Ecto neural progenitor cell (in vitro differentiated cells): Measurements from ENCODE around the gene LOXL1.

Experiments used
- DNase-seq: peaks from one replicate; pipeline ENCODE4 v3.0.0-alpha.2; 2018; ENCODE audit warnings: low spot score

Gene LOXL1

GRCh38 chr15:73994413-73994883 lies 68.2 kb downstream of the LOXL1 start, which contains the start of gene PML:
Gene PML (plus strand): TSS chr15:73994716. CDS start chr15:73994813, 97 bp downstream.
- peak; percentile 94 for DNase-seq

DNA sequence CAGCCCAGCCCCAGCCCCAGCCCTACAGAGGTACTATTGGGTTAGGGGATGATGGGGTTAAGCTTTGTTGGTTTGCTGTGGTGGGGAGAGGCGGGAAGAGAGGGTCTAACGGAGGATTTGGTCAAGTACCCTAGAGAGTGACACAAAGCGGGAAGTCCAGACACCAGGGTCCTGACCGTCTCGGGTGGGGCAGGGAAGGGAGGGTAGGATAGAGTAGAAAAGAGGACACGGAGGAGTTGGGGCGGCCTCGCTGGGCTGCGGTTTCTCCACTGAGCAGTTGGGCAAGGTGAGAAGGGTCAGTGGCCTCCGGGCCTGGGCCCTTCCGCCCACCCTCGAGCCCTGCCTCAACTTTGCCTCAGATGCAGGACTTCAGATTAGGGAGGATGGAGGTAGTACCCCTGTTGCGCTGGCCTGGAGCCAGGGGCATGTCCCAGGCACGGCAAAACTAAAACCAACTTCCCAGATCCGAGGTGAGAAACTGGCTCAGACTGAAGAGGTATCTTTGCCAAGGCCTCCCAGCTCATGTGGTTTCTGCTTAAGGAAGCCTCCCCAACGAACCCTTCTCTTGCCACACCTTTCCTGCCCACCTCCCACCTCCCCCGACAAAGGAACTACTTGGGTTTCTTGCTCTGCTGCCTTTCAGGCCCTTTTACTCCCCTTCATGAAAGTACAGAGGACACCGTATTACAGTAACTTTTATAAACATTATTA lies 68.8 kb downstream of the LOXL1 start:
- DNase-seq: no peak

DNA sequence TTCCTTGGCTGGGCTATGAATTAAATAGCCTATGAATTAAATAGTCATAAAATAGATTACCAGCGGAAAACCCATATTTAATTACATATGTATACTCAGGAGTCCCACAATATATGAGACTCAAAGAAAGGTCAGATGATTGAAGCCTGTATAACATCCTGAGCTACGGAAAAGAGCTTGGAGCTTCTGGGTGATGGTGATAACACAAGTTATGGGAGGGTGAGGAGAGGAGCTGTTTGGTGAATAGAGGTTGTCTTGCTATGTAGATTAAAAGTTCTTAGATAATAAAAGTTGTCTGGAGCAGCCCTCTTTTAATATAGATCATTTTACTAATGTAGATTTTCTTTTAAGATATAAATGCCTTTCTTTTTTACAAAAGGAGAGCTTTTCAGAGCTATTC lies 70.0 kb downstream of the LOXL1 start:
- DNase-seq: no peak

- no peak for DNase-seq
Measured at GRCh38 chr15:73996939-73997338, 70.7 kb downstream of the LOXL1 start.

DNA sequence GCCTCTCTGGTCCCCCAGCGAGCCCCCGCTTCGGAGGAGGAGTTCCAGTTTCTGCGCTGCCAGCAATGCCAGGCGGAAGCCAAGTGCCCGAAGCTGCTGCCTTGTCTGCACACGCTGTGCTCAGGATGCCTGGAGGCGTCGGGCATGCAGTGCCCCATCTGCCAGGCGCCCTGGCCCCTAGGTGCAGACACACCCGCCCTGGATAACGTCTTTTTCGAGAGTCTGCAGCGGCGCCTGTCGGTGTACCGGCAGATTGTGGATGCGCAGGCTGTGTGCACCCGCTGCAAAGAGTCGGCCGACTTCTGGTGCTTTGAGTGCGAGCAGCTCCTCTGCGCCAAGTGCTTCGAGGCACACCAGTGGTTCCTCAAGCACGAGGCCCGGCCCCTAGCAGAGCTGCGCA lies 71.7 kb downstream of the LOXL1 start:
- no peak for DNase-seq
